SK-N-SH treated with all-trans-retinoic acid at 6 μM for 48 hours (cell line): ENCODE measurements around the gene CYBC1.

Source experiments
- ARNTL ChIP-seq: fragments of 450-650 bp; formaldehyde crosslinking; IDR thresholded peaks from 2 replicates; pipeline ENCODE4 v1.5.0; 2020; ENCODE audit warnings: low read depth, mild to moderate bottlenecking, moderate library complexity, borderline replicate concordance
- CSDC2 ChIP-seq: fragments of 250-450 bp; sonication (Bioruptor Pico); IDR thresholded peaks from 2 replicates; pipeline ENCODE4 v1.5.0; 2020; ENCODE audit warnings: mild to moderate bottlenecking, moderate library complexity
- CSRNP3 ChIP-seq: fragments of 250-450 bp; sonication (Bioruptor Pico); IDR thresholded peaks from 2 replicates; pipeline ENCODE4 v1.5.1; 2021; ENCODE audit warnings: mild to moderate bottlenecking, moderate library complexity
- ESRRG ChIP-seq: fragments of 250-450 bp; sonication (Bioruptor Pico); IDR thresholded peaks from 2 replicates; pipeline ENCODE4 v1.6.1; 2021; ENCODE audit warnings: mild to moderate bottlenecking
- GLIS3 ChIP-seq: fragments of 250-450 bp; sonication (Bioruptor Pico); IDR thresholded peaks from 2 replicates; pipeline ENCODE4 v1.5.0; 2020; ENCODE audit warnings: mild to moderate bottlenecking, moderate library complexity
- ISL1 ChIP-seq: fragments of 250-450 bp; sonication (Bioruptor Pico); IDR thresholded peaks from 2 replicates; pipeline ENCODE4 v2.1.2; 2022; ENCODE audit warnings: mild to moderate bottlenecking, moderate library complexity
- OSR1 ChIP-seq: fragments of 250-450 bp; sonication (Bioruptor Pico); IDR thresholded peaks from 2 replicates; pipeline ENCODE4 v1.8.0; 2022; ENCODE audit warnings: moderate library complexity, mild to moderate bottlenecking, inconsistent platforms
- PATZ1 ChIP-seq: fragments of 250-450 bp; sonication (Bioruptor Pico); IDR thresholded peaks from 2 replicates; pipeline ENCODE4 v1.8.0; 2020; ENCODE audit warnings: mild to moderate bottlenecking, moderate library complexity, borderline replicate concordance
- RARB ChIP-seq: fragments of 250-450 bp; sonication (Bioruptor Pico); IDR thresholded peaks from 2 replicates; pipeline ENCODE4 v1.8.0; 2021; ENCODE audit warnings: mild to moderate bottlenecking, moderate library complexity
- TCF4 ChIP-seq: fragments of 250-450 bp; sonication (Bioruptor Pico); IDR thresholded peaks from 2 replicates; pipeline ENCODE4 v1.8.0; 2021; ENCODE audit warnings: mild to moderate bottlenecking, moderate library complexity, borderline replicate concordance
- TOX ChIP-seq: fragments of 250-450 bp; sonication (Bioruptor Pico); IDR thresholded peaks from 2 replicates; pipeline ENCODE4 v1.8.0; 2021; ENCODE audit warnings: mild to moderate bottlenecking, moderate library complexity, borderline replicate concordance
- TSHZ2 ChIP-seq: fragments of 250-450 bp; sonication (Bioruptor Pico); IDR thresholded peaks from 2 replicates; pipeline ENCODE4 v1.5.0; 2020; ENCODE audit warnings: mild to moderate bottlenecking, moderate library complexity
- ZFP3 ChIP-seq: fragments of 250-450 bp; sonication (Bioruptor Pico); IDR thresholded peaks from 2 replicates; pipeline ENCODE4 v1.5.0; 2020; ENCODE audit warnings: mild to moderate bottlenecking, moderate library complexity
- TF ChIP-seq, protein P1 (sequence below): fragments of 250-450 bp; sonication (Bioruptor Pico); IDR thresholded peaks from 2 replicates; pipeline ENCODE4 v1.5.1; 2020; ENCODE audit warnings: low read depth, mild to moderate bottlenecking, moderate library complexity

DNA sequence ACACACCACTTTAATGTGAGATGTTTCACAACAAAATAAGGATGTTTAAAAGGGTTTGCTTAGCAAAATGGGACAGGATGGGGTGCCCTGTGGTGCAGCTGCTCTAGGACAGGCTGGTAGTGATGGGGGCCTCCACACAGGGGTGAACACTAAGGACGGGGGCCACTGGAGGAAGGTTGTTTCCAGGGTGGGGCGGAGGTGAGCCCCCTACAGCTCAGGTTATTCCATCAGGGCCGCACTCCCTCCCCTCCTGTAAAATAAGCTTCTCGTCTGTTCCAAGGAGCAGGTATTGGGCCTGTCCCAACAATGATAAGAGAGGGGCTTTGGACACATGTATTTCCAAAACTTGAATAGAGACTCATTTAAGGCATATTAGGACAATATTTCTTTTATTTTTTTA, 34.3 kb downstream of the CYBC1 start:
- no peak for TF ChIP-seq OSR1 (CRISPR knock-in tag)
- no peak for TF ChIP-seq RARB
- no peak for TF ChIP-seq PATZ1
- no peak for TF ChIP-seq CSDC2 (CRISPR knock-in tag)
- TF ChIP-seq ISL1 (CRISPR knock-in tag): no peak
- TF ChIP-seq TOX (CRISPR knock-in tag): no peak
- TF ChIP-seq, protein P1, sequence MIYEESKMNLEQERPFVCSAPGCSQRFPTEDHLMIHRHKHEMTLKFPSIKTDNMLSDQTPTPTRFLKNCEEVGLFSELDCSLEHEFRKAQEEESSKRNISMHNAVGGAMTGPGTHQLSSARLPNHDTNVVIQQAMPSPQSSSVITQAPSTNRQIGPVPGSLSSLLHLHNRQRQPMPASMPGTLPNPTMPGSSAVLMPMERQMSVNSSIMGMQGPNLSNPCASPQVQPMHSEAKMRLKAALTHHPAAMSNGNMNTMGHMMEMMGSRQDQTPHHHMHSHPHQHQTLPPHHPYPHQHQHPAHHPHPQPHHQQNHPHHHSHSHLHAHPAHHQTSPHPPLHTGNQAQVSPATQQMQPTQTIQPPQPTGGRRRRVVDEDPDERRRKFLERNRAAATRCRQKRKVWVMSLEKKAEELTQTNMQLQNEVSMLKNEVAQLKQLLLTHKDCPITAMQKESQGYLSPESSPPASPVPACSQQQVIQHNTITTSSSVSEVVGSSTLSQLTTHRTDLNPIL (CRISPR knock-in tag): no peak
- TF ChIP-seq ARNTL: no peak
- TF ChIP-seq ESRRG (CRISPR knock-in tag): no peak
- TF ChIP-seq CSRNP3 (CRISPR knock-in tag): no peak
- no peak for TF ChIP-seq TCF4 (CRISPR knock-in tag)
- no peak for TF ChIP-seq GLIS3 (CRISPR knock-in tag)
- TF ChIP-seq ZFP3 (CRISPR knock-in tag): no peak
- no peak for TF ChIP-seq TSHZ2
